NCI-H1417 treated with DMSO at 0.1 percent for 48 hours (cell line): ENCODE measurements around the gene PKLR.
A peak's percentile ranks its signal among the peaks of the same experiment; 100 is the strongest.
"Not testable (repeated sequence)": the region's sequence is repeated elsewhere in the genome, so short reads cannot be mapped to it uniquely, and the experiment has no call there.

Experiments
- DNase-seq: peaks from one replicate; lab custom pipeline; 2025; lab: John Stamatoyannopoulos, UW

PKLR gene

DNA sequence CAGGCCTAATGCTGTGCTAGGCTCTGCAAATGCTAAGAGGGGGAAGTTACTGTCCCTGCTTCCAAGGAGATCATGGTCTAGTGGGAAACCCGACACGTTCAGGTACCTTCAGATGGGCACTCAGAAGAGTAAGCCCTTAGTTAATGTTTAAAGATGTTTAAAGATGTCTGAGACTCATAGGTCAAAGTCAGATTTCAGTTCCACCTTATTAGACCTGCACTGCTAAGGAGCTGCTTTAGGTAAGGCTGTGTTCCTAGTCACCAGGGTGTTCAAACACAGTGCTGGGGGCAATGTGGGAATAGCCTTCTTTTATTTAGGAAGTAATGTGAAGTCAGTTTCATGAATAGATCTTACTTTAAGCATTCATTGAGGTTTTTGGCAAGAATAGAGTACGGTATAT lies 15.7 kb upstream of the PKLR start:
- no peak for DNase-seq

DNA sequence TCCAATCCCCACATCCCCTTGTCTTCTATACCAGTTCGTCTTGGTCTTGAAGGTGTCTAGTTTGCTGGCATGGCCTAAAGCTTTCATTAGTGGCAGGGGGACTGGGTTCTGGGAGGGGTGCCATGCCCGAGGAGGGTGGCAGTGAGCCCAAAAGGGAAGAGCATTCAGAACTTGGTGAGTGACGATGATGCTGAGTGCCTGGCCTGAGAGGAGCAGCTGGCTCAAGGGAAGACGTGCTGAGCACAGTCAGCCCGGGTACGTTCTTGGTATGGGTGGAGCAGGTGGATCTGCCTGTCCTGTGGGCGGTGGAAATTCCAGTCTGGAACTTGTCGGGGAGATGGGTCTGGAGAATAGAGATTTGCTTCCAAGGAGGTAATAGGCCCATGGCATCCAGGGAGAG lies 12.0 kb upstream of the PKLR start:
- no peak for DNase-seq

DNA sequence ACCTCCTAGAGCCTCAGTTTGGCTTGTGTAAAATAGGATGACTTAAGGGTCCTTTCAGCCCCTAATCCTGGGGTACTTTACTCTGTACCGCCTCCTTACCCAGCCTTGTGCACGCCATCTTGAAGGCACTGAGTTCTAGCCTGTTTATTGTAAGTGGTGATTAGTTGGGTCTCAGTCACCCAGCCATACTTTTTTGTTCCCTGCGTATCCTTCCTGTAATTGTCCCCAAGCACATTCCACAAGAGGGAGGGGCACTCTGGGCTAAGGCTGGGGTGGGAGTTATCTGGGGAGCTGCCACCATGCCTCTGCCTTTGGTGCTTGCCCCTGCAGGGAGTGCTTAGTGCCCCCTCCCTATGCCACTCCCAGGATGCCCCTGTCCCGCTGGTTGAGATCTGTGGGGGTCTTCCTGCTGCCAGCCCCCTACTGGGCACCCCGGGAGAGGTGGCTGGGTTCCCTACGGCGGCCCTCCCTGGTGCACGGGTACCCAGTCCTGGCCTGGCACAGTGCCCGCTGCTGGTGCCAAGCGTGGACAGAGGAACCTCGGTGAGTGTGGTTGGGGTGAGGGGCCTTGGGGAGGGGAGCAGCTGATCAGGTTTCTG lies 8.3 kb upstream of the PKLR start:
- no peak for DNase-seq

DNA sequence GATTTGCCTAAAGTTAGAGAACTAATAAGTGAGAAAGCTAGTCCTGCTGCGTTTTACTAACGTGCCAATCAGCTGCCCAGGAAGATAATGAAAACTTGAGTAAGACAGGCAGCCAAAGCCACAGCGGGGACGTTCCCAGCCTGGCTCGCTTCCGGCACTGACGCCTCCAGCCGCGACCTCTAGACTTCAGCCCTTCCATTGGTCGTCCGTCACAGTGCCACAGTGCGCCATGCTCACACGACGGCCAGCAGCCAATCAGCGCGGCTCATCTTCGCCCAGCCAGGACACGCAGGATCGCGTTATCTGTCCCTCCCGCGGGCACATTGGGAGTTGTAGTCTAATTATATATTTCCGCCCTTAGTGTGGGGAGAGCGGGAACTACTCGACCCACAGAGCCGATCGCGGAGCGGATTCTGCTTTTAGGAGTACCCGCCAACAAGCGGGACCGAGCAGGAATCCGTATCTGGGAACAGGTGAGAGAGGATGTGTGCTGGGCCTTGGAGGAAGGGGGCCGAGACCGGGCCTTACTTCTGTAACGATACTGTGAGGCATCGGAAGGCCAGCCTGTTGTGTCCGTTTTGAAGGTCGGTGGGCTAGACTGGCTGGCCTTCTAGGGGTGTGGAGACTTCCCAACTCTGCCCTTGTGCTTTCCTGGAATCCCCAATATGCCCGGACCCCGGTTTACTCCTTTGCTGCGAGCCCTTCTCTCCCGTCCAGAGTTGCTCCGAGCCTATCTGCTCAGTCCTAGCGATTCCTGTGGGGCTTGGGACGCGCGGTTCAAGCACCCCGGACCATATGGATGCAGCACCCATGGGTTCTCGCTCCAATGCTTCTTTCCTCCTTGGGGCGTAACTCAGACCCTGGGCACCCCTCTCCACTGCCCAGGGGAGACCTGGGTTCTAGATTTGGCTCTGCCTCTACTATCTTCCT lies 7.5 kb upstream of the PKLR start, which contains the start of gene FDPS:
TSS of gene FDPS (plus strand) at position 374 of the 930 bp plus-strand sequence. CDS start 924 bp downstream, outside the sequence.
- DNase-seq, result peak; percentile 89

DNA sequence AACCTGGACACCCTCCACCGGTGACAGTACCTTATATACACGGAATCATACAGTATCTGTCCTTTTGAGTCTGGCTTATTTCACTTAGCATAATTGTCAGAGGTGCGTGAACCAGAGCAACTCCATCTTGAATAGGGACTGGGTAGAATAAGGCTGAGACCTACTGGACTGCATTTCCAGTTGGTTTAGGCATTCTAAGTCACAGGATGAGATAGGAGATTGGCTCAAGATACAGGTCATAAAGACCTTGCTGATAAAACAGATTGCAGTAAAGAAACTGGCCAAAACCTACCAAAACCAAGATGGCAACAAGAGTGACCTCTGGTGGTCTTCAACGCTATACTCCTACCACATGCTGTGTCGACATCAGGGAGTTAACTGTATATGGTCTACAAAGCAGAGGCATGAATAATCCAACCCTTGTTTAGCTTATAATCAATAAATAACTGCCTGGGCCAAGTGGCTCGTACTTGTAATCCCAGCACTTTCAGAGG lies 6.1 kb upstream of the PKLR start:
- no peak for DNase-seq

DNA sequence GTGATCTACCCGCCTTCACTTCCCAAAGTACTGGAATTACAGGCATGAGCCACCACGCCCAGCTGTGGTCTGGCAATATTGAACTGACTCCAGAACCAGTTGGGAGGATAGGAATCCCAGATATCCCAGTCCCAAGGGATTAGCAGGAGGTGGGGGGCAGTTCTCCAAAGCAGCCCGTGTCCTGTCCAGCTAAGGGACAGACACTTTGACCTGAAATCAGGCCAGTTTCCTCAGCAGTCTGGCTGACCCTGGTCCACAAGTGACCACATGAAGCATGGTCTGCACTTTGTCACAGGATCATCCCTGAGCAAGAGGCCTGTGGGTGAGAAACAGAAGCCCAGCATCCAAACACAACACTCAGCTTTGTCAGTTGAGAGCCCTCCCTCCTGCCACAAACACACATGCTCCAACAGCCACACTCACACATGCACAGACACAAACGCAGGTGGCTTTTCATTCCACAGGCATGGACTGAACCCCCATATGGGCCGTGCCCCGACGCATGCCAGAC lies 4.7 kb upstream of the PKLR start:
- DNase-seq, result no peak

DNA sequence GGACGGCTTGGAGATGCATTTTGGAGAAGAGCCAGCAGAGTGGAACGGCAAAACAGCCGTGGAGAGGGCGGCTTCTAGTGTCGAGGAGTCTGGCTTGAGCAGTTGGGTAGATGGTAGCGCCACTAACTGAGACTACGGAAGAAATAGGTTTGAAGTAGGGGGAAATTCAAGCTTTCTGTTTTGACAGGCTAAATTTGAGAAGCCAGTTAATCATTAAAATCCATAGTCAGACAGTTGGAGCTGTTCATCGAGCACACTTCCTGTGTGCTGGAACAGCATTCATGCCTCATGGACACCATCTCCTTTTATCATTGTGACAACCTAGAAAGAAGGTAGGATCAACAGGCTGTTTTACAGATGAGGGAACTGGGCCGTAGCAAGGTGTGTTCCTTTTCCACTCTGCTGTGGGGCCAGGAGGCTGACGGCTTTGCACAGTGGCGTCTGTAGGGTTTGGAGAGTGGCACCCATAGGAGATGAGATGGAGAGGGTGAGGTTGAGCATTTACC lies 3.4 kb upstream of the PKLR start:
- DNase-seq, result no peak

DNA sequence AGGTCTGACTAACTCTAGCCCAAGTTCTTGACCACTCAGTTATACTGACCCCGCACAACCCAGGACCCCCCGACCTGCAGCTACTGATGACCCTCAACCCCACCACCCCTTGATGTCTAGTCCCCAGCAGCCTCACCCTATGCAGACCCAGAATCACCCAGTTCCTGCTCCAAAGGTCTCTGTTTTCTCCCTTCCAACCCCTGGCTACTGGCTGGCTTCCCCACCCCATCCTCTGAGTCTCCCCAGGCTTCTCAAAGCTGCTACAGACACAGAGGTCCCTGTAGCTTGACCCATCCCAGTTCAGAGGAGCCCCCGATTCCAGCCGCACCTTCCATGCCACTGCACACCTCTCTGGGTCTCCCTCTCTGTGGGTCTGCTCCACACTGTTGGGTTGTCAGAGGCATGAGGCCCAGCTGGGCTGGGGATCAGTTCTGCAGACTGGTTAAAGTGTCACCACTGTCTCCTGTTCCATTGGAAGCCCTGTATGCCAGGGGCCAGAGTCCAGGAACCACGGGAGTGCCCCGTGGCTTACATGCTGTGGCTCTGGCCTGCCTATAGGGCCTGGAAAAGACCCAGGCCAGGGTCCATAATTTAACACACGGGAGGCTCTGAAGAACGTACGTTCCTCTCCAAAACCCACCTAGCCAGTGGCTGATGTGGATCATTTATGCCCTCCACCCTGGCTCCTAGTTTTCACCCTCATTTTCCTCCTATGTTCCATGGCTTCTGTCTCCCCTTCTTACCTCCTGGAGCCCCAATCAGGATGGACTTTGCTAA lies 497 bp downstream of the PKLR start:
- no peak for DNase-seq

DNA sequence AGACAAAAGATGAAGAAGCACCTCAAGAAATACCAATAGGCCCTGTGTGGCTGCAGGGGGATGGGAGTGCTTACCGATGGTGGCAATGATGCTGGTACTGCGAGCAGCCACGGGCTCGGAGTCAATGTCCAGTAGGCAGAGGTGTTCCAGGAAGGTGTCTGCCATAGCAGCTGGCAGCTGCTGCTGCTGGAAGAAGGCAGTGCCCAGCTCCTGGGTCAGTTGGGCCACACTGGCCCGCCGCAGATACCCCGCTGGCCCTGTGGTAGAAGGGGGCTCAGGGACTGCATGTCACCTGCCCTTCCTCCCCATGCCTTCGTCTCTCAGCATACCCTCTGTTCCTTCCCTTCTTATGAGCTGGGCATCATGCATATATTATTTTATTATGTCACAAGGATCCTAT lies 1.2 kb downstream of the PKLR start:
- DNase-seq, result no peak

DNA sequence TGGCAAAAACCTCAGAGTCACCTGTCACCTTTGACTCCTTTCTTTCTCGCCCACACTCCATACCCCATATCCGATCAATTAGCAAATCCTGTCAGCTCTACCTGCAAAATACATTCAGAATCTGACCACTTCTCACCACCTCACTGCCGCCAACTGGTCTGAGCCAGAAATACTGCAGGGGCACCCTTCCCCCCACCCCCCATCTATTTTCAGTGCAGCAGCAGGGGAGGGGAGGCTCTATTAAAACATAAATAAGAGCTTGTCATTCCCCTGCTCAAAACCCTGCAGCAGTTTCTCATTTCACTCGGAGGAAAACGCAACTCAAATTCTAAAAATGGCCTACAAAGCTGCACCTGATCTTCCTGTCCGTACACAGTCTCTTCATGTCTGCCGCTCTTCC lies 3.9 kb downstream of the PKLR start:
- no peak for DNase-seq

DNA sequence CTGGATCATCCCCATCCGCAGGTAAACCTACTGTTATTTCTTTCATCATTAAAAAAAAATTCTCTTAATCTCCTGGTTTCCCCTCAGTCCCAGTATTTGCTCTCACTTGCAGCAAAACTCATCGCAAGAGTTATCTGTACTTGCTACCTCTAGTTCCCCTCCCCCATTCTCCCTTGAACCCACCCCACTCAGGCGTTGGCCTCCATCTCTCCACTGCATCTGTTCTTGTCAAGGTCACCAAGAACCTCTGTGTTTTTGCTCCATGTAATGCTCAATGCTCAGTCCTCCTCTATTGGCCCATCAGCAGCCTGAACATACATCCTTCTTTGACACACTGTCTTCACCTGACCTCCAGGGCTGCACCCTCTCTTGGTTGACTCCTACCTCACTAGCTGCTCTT lies 4.6 kb downstream of the PKLR start:
- no peak for DNase-seq

DNA sequence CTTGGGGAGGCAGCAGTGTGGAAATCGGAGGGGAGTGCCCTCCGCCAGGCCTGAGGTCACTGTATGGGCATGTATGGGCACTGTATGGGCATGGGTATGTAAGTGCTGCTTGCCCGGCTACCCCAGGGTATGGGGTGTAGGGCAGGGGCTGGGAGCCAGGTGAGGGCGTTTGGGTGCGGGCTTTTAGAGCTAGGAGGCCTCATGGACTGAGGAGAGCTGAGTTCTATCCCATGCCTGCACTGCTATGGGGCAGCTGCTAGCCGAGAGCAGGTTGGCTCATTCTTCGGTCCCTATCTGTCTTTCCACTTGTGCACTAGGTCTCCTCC lies 5.3 kb downstream of the PKLR start:
- no peak for DNase-seq

DNA sequence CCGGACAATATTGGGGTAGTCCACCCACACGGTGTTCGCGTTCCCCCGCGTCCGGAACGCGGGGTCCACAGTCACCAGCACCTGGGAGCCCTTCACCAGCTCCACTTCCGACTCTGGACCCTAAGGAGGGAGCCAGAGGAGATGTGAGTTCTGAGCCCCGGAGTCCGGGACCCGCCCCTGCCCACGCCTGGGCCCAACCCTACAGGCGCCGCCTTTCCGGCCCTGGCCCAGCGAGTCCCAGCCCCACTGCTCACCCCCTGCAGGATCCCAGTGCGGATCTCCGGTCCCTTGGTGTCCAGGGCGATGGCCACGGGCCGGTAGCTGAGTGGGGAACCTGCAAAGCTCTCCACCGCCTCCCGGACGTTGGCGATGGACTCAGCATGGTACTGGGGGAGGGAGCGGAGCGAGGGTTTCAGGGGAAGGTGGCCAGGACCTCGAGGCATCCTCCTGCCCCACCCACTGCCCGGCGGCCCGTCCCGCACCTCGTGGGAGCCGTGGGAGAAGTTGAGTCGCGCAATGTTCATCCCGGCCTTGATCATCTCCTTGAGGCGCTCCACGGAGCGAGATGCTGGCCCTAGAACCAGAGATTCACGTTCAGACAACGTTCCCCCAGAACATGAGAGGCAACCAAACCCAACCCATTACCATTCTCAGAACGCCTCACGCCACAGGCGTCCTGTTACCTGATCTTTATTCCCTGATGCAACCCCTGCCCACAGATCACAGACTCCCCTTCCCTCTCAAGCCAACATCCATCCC lies 5.9 kb downstream of the PKLR start:
- no peak for DNase-seq

DNA sequence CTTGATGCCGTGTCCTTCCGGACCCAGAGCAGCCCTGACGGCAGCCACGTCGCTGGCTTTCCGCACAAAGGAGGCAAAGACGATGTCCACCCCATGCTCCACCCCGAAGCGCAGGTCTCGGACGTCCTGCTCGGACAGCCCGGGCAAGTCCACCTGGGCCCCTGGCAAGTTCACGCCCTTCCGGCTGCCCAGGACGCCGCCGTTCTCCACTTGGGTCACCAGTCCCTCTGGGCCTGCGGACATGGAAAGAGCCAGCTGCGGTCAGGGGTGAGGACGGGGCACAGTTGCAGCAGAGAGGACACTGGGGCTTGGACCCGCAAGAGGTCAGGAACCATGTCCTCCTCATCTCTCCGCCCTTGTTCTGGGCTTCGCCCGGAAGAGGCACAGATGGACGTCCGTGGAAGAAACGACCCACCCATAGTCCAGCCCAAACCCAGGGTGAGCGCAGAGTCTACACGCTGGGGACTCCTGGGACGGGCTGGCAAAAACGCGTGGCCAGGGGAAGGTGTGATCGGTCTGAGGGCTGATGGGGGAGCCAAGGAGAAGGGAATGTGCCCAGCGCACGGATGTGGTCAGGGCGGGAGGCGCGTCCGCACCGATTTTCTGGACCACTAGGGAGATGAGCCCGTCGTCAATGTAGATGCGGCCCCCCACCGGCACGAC lies 6.6 kb downstream of the PKLR start:
- DNase-seq, result no peak

DNA sequence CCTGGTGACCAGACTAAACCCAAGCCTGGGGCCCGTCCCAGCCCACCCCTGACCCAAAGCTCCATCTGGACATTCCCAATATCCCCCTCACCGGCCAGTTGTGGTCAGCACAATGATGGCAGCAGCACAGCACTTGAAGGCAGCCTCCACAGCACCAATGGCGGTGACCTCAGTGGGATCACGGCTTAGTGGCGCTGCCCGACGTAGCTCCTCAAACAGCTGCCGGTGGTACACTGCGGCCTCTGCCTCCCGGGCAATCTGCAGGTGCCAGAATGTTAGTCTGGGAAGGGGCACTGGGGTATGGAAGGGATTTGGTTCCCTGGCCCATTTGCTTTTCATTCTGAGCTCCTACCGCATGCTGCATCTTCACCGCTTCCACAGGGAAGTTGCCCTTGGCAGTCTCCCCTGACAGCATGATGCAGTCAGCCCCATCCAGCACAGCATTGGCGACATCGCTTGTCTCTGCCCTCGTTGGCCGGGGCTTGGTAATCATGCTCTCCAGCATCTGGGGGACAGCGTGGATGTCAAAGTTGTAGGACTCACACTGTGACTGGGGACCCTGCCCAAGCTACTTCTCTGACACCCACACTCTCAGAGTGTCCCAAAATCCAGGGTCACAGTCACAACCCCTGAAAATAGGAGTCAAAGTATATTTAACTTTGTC lies 8.0 kb downstream of the PKLR start:
- no peak for DNase-seq

DNA sequence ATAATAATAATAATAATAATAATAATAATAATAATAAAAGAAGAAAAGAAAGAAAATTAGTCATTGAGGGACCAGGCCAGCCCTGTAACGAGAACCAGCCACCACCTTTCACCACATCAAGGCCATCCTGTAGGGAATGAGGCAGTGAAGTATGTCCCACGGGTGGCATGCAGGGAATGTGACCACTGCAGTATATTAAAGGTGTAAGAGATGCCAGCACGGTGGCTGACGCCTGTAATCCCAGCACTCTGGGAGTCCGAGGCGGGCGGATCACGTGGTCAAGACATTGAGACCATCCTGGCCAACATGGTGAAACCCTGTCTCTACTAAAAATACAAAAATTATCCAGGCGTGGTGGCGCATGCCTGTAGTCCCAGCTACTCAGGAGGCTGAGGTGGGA lies 10.2 kb downstream of the PKLR start:
- DNase-seq, result not testable (repeated sequence)

DNA sequence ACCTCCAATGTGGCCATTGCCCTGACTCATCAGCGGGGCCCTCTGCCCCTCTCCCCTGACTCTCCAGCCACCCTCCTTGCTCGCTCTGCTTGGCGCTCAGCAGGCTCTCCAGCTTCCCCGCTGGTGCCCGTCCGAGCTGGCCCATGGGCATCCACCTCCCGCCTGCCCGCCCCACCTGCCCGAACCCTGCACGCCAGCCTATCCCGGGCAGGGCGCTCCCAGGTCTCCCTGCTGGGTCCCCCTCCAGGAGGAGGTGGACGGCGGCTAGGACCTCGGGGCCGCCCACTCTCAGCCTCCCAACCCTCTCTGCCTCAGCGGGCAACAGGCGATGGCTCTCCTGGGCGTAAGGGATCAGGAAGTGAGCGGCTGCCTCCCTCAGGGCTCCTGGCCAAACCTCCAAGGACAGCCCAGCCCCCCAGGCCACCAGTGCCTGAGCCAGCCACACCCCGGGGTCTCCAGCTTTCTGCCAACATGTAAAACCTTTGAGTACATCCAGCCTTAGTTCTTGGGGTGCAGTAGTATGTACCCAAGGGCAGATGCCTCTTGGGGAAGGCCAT lies 13.2 kb downstream of the PKLR start:
- DNase-seq, result no peak

DNA sequence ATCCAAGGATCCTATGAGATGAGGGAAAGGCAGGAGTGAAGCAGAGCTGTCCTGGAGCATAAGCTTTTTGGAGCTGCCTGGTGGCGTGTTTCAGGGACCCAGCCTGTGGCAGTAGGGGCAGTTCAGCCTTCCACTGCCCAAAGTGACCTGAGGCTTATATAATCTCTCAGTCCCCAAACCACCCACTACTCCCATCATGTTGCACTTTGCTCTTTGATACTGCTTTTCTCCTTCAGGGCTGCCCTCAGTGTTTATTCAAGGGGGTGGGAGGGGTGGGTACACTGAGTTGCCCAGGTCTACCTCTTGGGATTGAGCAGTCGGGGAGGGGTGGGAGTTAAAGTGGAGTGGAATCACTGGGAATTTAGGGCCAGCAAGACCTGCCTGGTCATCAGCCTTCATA lies 14.7 kb downstream of the PKLR start:
- no peak for DNase-seq

DNA sequence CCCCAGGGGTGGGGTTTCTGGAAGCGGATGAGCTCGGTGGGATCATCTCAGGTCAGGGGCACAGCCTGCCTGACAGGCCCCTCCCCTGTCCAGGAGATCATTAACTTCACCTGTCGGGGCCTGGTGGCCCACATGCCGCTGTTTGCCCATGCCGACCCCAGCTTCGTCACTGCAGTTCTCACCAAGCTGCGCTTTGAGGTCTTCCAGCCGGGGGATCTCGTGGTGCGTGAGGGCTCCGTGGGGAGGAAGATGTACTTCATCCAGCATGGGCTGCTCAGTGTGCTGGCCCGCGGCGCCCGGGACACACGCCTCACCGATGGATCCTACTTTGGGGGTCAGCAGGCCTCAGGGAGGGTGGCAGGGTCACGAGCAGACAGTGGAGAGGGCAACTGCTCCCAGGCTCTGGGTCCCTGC lies 15.6 kb downstream of the PKLR start:
- DNase-seq, result no peak

DNA sequence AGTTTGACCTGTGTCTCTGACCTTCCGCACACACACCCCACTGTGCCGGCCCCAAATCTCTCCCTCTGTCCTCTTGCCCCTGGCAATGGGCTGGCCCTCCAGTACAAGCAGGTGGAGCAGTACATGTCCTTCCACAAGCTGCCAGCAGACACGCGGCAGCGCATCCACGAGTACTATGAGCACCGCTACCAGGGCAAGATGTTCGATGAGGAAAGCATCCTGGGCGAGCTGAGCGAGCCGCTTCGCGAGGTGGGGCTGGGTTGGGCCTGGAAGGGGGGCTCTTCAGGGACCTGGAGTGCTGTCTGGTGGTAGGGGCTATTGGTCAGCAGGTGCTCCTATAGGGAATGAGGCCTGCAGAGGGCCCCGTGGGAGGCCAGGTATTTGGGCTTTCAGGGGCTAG lies 16.2 kb downstream of the PKLR start:
- DNase-seq, result no peak
